Measurements from ENCODE around the gene NUDT1.

Gene NUDT1

DNA sequence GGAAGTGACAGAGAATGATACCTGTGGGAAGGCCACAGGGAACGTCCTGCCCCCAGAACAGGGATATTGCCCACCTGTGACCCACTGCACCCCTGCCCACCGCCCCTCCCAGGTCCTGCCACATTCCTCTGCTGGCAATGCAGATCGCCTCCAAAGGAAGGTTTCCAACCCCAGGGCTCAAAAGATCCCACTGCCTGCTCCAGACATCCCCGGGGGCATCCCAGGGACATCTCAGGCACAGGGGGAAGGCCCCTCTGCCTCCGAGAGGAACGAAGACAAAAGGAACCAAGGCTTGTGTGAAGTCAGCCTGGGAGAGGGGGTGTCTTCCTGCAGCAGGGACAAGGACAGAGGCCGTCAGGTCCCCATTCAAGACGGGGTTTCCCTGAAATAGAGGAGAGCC is 28.5 kb downstream of the NUDT1 start:
- Histone ChIP-seq H3K4me3 (ENCODE audit: low read length) (no peak overlapping the region), H3K79me2 (ENCODE audit: control insufficient read depth, low read length) (no peaks in the 10 kb centered on the region), H4K20me1 (ENCODE audit: control insufficient read depth, insufficient read depth, low read depth, low read length) (peaks cover 3% of the 10 kb centered on the region; the same call in 1 of the 2 replicates), H3F3A (ENCODE audit: control insufficient read depth, insufficient read depth) (no peaks in the 10 kb centered on the region), H3K4me1 (ENCODE audit: control insufficient read depth, low read length) (no peaks in the 10 kb centered on the region), H3K27ac (ENCODE audit: low read depth, low read length) (no peak overlapping the region), H3K27me3 (ENCODE audit: control insufficient read depth, low read length) (no peaks in the 10 kb centered on the region), H3K36me3 (ENCODE audit: control insufficient read depth, low read length) (peaks cover 17% of the 10 kb centered on the region; the same call in 1 of the 2 replicates), H3K9me3 (ENCODE audit: control insufficient read depth, insufficient read depth, low read length) (no peaks in the 10 kb centered on the region), H3K9me2 (replicated peaks; ENCODE audit: control insufficient read depth, low read length) (no peaks in the 10 kb centered on the region), H3K4me2 (ENCODE audit: low read length) (no peak overlapping the region)
- no peak for TF ChIP-seq EZH2phosphoT487 (IDR thresholded peaks at IDR 0.05; ENCODE audit: borderline replicate concordance, low read length)
- TF ChIP-seq, protein P1, sequence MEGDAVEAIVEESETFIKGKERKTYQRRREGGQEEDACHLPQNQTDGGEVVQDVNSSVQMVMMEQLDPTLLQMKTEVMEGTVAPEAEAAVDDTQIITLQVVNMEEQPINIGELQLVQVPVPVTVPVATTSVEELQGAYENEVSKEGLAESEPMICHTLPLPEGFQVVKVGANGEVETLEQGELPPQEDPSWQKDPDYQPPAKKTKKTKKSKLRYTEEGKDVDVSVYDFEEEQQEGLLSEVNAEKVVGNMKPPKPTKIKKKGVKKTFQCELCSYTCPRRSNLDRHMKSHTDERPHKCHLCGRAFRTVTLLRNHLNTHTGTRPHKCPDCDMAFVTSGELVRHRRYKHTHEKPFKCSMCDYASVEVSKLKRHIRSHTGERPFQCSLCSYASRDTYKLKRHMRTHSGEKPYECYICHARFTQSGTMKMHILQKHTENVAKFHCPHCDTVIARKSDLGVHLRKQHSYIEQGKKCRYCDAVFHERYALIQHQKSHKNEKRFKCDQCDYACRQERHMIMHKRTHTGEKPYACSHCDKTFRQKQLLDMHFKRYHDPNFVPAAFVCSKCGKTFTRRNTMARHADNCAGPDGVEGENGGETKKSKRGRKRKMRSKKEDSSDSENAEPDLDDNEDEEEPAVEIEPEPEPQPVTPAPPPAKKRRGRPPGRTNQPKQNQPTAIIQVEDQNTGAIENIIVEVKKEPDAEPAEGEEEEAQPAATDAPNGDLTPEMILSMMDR (IDR thresholded peaks at IDR 0.05; ENCODE audit: low read depth, low read length, poor library complexity, severe bottlenecking), result no peak

DNA sequence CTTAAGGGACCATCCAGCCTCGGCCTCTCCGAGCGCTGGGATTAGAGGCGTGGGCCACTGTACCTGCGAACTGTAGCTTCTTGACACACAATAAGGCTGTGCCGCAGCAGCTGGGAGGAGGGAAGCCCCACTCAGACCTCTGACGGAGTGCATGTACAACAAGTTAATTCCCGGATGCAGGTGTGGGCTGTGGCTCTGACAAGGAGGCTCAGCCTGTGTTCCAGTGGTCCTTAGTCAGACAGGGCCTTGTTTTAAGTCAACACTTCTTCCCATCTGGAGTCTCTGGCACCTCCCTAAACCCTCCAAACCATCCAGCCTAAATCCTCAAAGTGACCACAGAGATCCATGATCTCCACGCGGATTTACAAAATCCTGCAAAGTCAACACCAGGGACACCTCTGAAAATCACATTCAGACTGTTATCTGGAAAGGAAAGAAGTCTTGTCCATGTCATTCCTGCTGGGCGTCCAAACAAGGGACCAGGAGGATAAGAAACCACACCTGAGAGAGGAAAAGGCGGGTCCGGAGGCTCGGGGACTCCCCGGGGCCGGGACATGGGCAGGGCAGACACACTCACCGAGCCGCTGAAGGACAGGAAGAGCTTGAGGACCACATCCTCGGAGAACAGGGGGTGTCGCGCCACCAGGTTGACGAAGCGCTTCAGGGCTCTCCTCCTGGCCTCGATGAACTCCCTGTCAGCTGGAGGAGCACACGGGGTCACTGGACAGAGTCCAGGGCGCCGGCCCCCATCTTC is 29.4 kb downstream of the NUDT1 start:
- Histone ChIP-seq H3K36me3 (ENCODE audit: control insufficient read depth, low read length) (peaks cover 17% of the 10 kb centered on the region; the same call in 1 of the 2 replicates), H3F3A (ENCODE audit: control insufficient read depth, insufficient read depth) (no peaks in the 10 kb centered on the region), H3K4me2 (ENCODE audit: low read length) (no peak overlapping the region), H3K27ac (ENCODE audit: low read depth, low read length) (no peak overlapping the region), H3K4me1 (ENCODE audit: control insufficient read depth, low read length) (no peaks in the 10 kb centered on the region), H4K20me1 (ENCODE audit: control insufficient read depth, insufficient read depth, low read depth, low read length) (peaks cover 3% of the 10 kb centered on the region; the same call in 1 of the 2 replicates), H3K9me3 (ENCODE audit: control insufficient read depth, insufficient read depth, low read length) (no peaks in the 10 kb centered on the region), H3K4me3 (ENCODE audit: low read length) (no peak overlapping the region), H3K27me3 (ENCODE audit: control insufficient read depth, low read length) (no peaks in the 10 kb centered on the region), H3K79me2 (ENCODE audit: control insufficient read depth, low read length) (no peaks in the 10 kb centered on the region), H3K9me2 (replicated peaks; ENCODE audit: control insufficient read depth, low read length) (no peaks in the 10 kb centered on the region)
- TF ChIP-seq, protein P1 (IDR thresholded peaks at IDR 0.05; ENCODE audit: low read depth, low read length, poor library complexity, severe bottlenecking), result no peak
- TF ChIP-seq EZH2phosphoT487 (IDR thresholded peaks at IDR 0.05; ENCODE audit: borderline replicate concordance, low read length), result no peak

DNA sequence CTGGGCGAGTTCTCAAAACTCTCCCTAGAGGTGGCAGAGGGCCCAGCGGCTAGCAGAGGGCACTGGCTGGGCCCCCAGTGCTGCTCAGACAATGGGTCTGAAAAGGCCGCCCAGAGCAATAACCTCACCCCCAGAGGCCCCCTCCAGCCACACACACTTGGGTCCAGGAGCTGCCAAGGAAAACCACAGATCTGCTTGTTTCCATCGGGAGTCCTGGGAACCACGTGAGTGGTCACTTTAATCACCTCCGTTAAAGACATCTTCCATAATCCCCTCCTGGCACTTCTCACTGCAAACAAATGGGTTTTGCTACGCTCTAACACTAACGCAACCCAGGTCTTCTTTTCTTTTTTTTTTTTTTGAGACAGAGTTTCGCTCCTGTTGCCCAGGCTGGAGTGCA is 30.0 kb downstream of the NUDT1 start:
- Histone ChIP-seq H3K9me3 (ENCODE audit: control insufficient read depth, insufficient read depth, low read length) (no peaks in the 10 kb centered on the region), H3K4me1 (ENCODE audit: control insufficient read depth, low read length) (no peaks in the 10 kb centered on the region), H4K20me1 (ENCODE audit: control insufficient read depth, insufficient read depth, low read depth, low read length) (peaks cover 3% of the 10 kb centered on the region; the same call in 1 of the 2 replicates), H3F3A (ENCODE audit: control insufficient read depth, insufficient read depth) (no peaks in the 10 kb centered on the region), H3K27ac (ENCODE audit: low read depth, low read length) (no peak overlapping the region), H3K4me3 (ENCODE audit: low read length) (no peak overlapping the region), H3K4me2 (ENCODE audit: low read length) (no peak overlapping the region), H3K9me2 (replicated peaks; ENCODE audit: control insufficient read depth, low read length) (no peaks in the 10 kb centered on the region), H3K27me3 (ENCODE audit: control insufficient read depth, low read length) (no peaks in the 10 kb centered on the region), H3K36me3 (ENCODE audit: control insufficient read depth, low read length) (peaks cover 19% of the 10 kb centered on the region; the same call in 1 of the 2 replicates), H3K79me2 (ENCODE audit: control insufficient read depth, low read length) (no peaks in the 10 kb centered on the region)
- TF ChIP-seq EZH2phosphoT487 (IDR thresholded peaks at IDR 0.05; ENCODE audit: borderline replicate concordance, low read length), result no peak
- TF ChIP-seq, protein P1 (IDR thresholded peaks at IDR 0.05; ENCODE audit: low read depth, low read length, poor library complexity, severe bottlenecking), result no peak

Data from DOHH2 (cell line).